GM12864 (cell line): ENCODE data around the gene NKAP.
A peak's percentile ranks its signal among the peaks of the same experiment; 100 is the strongest.

Source experiments
- DNase-seq: peaks from one replicate; pipeline ENCODE4 v3.0.0-alpha.2; 2011; ENCODE audit warnings: low read depth
- H3K4me3 ChIP-seq: 2 replicates; pipeline ENCODE4 v1.5.1; 2011; ENCODE audit warnings: mild to moderate bottlenecking, low read depth, low read length, control low read depth
- TF ChIP-seq, protein P1 (sequence below): IDR thresholded peaks from 2 replicates; pipeline ENCODE4 v1.5.1; 2011; ENCODE audit warnings: low read depth, mild to moderate bottlenecking, moderate library complexity, low read length, control low read depth, inconsistent platforms; ENCODE audit errors: missing control alignments

Gene NKAP

DNA sequence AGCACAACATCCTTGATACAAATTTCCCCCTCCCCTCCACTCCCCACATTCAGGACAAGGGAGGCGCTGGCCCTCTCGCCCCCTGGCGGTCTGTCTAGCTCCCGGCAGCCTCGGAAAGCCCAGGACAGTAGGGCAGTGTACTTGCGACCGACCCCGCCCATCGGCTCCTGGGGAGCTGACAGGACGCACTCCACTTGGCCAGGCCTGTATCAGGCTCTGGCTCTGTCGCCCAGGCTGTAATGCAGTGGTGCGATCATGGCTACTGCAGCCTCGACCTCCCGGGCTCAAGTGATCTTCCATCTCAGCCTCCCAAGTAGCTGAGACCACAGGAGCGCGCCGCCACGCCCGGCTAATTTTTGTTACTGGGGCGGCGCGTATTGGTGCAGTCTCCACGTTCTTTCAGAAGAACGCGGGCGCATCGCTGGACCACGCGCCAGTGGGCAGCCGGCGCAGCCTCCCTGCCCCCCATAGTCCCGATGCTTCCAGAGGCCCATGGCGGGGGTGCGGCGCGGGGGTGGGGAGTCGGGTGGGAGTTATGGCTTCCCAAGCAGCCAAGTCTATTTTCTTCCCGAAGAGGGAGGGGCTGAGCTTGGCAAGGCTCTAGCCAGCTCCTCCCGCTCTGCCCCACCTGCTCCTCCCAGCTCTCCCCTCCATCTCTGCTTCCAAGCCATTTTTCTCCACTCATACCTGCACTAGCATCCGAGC, 55.7 kb downstream of the NKAP start:
- peak; percentile 16 for DNase-seq
- H3K4me3 ChIP-seq = peak overlapping the region; percentile 40

GRCh38 chrX:119885554-119886428, 57.8 kb downstream of the NKAP start:
- no peak overlapping the region for H3K4me3 ChIP-seq
- no peak for DNase-seq
- TF ChIP-seq, protein P1, sequence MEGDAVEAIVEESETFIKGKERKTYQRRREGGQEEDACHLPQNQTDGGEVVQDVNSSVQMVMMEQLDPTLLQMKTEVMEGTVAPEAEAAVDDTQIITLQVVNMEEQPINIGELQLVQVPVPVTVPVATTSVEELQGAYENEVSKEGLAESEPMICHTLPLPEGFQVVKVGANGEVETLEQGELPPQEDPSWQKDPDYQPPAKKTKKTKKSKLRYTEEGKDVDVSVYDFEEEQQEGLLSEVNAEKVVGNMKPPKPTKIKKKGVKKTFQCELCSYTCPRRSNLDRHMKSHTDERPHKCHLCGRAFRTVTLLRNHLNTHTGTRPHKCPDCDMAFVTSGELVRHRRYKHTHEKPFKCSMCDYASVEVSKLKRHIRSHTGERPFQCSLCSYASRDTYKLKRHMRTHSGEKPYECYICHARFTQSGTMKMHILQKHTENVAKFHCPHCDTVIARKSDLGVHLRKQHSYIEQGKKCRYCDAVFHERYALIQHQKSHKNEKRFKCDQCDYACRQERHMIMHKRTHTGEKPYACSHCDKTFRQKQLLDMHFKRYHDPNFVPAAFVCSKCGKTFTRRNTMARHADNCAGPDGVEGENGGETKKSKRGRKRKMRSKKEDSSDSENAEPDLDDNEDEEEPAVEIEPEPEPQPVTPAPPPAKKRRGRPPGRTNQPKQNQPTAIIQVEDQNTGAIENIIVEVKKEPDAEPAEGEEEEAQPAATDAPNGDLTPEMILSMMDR = no peak

More for the DNA sequence above, 55.7 kb downstream of the NKAP start:
- TF ChIP-seq, protein P1 = peak; percentile 71

DNA sequence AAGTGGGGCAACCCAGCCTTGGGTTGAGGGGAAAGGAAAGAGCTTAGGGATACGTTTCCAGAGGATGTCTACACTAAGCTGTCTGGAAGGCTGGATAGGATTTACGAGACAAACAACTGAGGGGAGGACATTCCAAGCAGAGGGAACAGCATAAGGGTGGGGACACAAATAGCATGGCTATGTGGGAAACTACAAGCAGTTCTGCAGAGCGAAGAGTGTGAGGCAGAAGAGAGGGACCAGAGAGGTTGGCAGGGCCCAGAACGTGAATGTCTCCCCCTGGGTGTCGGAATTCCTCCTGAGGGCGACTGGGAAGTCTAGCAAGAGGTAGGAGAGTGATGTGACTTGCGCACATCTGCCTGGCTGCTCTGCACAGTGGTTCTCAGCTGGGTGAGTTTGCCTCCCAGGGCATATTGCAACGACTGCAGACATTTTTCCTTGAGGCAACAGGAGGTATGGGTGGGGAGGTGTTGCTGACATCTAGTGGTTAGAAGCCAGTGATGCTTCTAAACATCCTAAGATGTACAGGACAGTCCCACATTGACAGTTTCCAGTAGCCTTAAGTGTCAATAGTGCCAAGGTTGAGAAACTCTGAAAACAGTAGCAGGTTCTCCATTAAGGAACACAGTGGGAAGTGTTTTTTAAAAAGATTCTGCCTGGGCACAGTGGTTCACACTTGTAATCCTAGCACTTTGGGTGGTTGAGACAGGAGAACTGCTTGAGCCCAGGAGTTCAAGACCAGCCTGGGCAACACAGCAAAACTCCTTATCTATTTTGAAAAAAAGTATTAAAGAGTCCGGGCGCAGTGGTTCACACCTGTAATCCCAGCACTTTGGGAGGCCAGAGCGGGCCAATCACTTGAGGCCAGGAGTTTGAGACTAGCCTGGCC, 62.8 kb downstream of the NKAP start:
- TF ChIP-seq, protein P1 = peak; percentile 73
- peak; percentile 21 for DNase-seq

GRCh38 chrX:119880076-119880475, 63.5 kb downstream of the NKAP start:
- no peak overlapping the region for H3K4me3 ChIP-seq
- peak; percentile 30 for DNase-seq
- TF ChIP-seq, protein P1 = no peak

More for the DNA sequence above, 62.8 kb downstream of the NKAP start:
- no peak overlapping the region for H3K4me3 ChIP-seq

DNA sequence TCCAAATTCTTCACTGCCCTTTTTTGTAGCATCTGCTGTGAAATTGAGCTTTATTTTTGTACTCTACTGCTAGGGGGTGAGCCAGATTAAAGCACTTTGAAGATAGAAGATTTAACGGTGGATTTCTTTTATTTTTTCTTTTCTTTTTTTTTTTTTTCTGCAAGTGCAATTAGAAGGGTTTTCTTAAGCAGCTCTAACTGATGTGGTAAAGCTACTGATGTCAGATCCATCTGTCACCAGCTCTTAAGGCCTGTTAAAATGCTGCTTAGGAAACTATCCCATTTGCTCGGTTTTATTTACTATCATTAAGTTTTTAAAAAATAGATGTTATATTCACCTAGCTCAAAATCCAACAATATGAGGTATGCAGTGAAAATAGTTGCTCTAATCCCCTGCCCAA, 64.8 kb downstream of the NKAP start:
- no peak for DNase-seq
- no peak overlapping the region for H3K4me3 ChIP-seq
- TF ChIP-seq, protein P1 = no peak

- peak; percentile 70 for DNase-seq
- TF ChIP-seq, protein P1 = no peak
These were observed 71.8 kb downstream of the NKAP start, which contains the start of the genes NDUFA1 and RNF113A for GRCh38 chrX:119871599-119872395. NDUFA1 (plus strand) TSS chrX:119871832; CDS start chrX:119871912, 80 bp downstream. RNF113A (minus strand) TSS chrX:119871733; CDS start chrX:119871613, 120 bp downstream.

More at GRCh38 chrX:119871599-119872395, 71.8 kb downstream of the NKAP start, which contains the start of the genes NDUFA1 and RNF113A:
- H3K4me3 ChIP-seq = peak within 1 kb of the TSS; percentile 87
